PC-3 (cell line): ENCODE results near the gene MYO9A. TPM values are rescaled to one million over a fixed set of nuclear protein-coding genes. Genes with fewer than 3 reads are reported as not detected.
A peak's percentile ranks its signal among the peaks of the same experiment; 100 is the strongest.

Source experiments
- ATAC-seq: fragments of 200-7000 bp; cut with Tn5 transposase; 2 replicates; pipeline ENCODE4 v1.9.1; 2020; ENCODE audit warnings: mild to moderate bottlenecking, moderate library complexity
- BruUV-seq: library from RNA; stranded (reverse); fragments of 400-500 nt; replicated peaks from 2 replicates; lab custom pipeline; 2021; lab: Mats Ljungman, UMichigan
- CTCF ChIA-PET: fragments of 300-600 bp; sonication (Branson Sonifier 250); formaldehyde crosslinking; loops from one replicate; lab custom pipeline; 2022; ENCODE audit warnings: antibody characterized with exemption; lab: Charles Lee
- POLR2A ChIA-PET: fragments of 300-600 bp; sonication (Branson Sonifier 250); formaldehyde crosslinking; loops from one replicate; lab custom pipeline; 2022; ENCODE audit warnings: antibody characterized with exemption; ENCODE audit not compliant: unreplicated experiment; lab: Charles Lee
- DNase-seq: peaks from one replicate; pipeline ENCODE4 v3.0.0-alpha.2; 2015
- H2AFZ ChIP-seq: fragments of 300-600 bp; sonication (generic); 2 replicates; pipeline ENCODE4 v1.6.0; 2016; ENCODE audit warnings: antibody characterized with exemption, low read length
- H3F3A ChIP-seq: fragments of 300-600 bp; sonication (generic); one replicate; pipeline ENCODE4 v1.6.0; 2017; ENCODE audit warnings: antibody characterized with exemption, low read length, control low read depth, mild to moderate bottlenecking; ENCODE audit not compliant: unreplicated experiment
- H3K27ac ChIP-seq: fragments of 300-600 bp; sonication (generic); 2 replicates; pipeline ENCODE4 v1.5.1; 2016; ENCODE audit warnings: mild to moderate bottlenecking, low read length
- H3K27me3 ChIP-seq: fragments of 300-600 bp; sonication (generic); 2 replicates; pipeline ENCODE4 v1.6.1; 2016; ENCODE audit warnings: low read length, mixed read lengths
- H3K36me3 ChIP-seq: fragments of 300-600 bp; sonication (generic); 2 replicates; pipeline ENCODE4 v1.6.1; 2016; ENCODE audit warnings: low read depth, mixed run types, low read length, mixed read lengths
- H3K4me1 ChIP-seq: fragments of 300-600 bp; sonication (generic); 2 replicates; pipeline ENCODE4 v1.5.1; 2016; ENCODE audit warnings: low read length; ENCODE audit not compliant: insufficient read depth
- H3K4me2 ChIP-seq: fragments of 300-600 bp; sonication (generic); 2 replicates; pipeline ENCODE4 v1.6.0; 2016; ENCODE audit warnings: low read length
- H3K4me3 ChIP-seq: fragments of 300-600 bp; sonication (generic); 2 replicates; pipeline ENCODE4 v1.5.1; 2016; ENCODE audit warnings: mild to moderate bottlenecking, low read length, mixed read lengths
- H3K79me2 ChIP-seq: fragments of 300-600 bp; sonication (generic); 2 replicates; pipeline ENCODE4 v1.6.1; 2017; ENCODE audit warnings: low read length, mixed read lengths
- H3K9ac ChIP-seq: fragments of 300-600 bp; sonication (generic); 2 replicates; pipeline ENCODE4 v1.6.0; 2016; ENCODE audit warnings: mild to moderate bottlenecking, low read length
- H3K9me2 ChIP-seq: fragments of 300-600 bp; sonication (generic); replicated peaks from 2 replicates; pipeline ENCODE4 v1.6.1; 2016; ENCODE audit warnings: mixed run types, low read length, mixed read lengths
- H3K9me3 ChIP-seq: fragments of 300-600 bp; sonication (generic); 2 replicates; pipeline ENCODE4 v1.6.1; 2016; ENCODE audit warnings: low read length, mixed read lengths
- H4K20me1 ChIP-seq: fragments of 300-600 bp; sonication (generic); 2 replicates; pipeline ENCODE4 v1.6.1; 2016; ENCODE audit warnings: low read length, mixed read lengths
- EZH2 ChIP-seq: fragments of 300-600 bp; sonication (generic); IDR thresholded peaks from one replicate; pipeline ENCODE4 v1.6.1; 2017; ENCODE audit warnings: antibody characterized with exemption, mild to moderate bottlenecking, low read length; ENCODE audit not compliant: unreplicated experiment
- EZH2phosphoT487 ChIP-seq: fragments of 300-600 bp; sonication (generic); IDR thresholded peaks from 2 replicates; pipeline ENCODE4 v1.6.1; 2018; ENCODE audit warnings: mild to moderate bottlenecking, antibody characterized with exemption, low read length, borderline replicate concordance
- intact Hi-C: fragments of 100-400 bp; cut with micrococcal nuclease; formaldehyde crosslinking; loops from 2 replicates; pipeline ENCODE4 v1.9.0; 2023
- total RNA-seq: library from RNA; depleted of rRNA; stranded (reverse); fragments of >200 nt; gene quantifications from 2 replicates; pipeline ENCODE4 v1.2.3, GENCODE V29; 2014
- TF ChIP-seq, protein P1 (sequence below): fragments of 300-600 bp; sonication (generic); conservative IDR thresholded peaks from 2 replicates; pipeline ENCODE4 v1.5.1; 2017; ENCODE audit warnings: antibody characterized with exemption, low read depth, mild to moderate bottlenecking, low read length

Gene MYO9A
- total RNA-seq, 1 experiment from 2014 or later: 18.3 TPM

DNA sequence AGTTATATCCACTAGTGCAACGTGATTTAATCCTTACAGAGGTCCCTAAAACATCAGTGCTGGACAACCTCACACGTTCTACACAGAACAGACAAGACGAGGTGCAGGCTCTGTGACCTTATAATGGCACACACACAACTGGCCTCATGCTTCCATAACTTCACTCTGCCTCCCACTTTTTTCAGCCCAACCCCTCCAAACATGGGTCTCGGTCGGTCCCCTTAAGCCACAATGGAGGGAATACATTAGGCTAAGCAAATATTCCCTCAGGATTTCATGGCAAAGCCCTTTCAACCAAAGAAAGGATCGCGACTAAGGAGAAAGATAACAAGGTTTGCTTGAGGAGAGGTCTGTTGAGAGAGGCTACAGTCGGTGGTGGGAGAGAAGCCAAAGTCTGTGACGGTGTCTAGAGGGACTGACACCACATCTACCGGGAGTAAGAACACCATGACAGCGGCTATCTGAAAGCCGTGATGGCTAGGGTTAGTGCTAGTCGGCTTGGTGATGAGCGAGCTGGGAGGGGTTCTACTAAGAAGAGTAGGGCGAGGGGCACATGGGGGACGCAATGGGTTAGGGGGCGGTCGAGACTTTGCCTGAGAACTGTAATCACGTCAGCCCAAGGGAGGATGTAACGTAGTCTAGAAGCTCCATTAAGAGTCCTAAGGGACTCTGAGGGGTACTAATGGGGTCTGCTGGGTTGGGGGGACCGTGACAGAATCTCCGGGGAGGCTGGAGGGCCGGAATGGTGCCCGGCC lies 1.0 kb downstream of the MYO9A start:
- Histone ChIP-seq H3K9ac (peak overlapping the region; percentile 73), H3K9me3 (no peaks in the 10 kb centered on the region), H3K4me1 (peaks cover 10% of the 10 kb centered on the region; the same call in 1 of the 2 replicates), H3K4me3 (peak overlapping the region; percentile 78), H2AFZ (peak overlapping the region; percentile 97), H3K9me2 (no peaks in the 10 kb centered on the region), H3K27me3 (no peaks in the 10 kb centered on the region), H4K20me1 (0 out of 2 replicates have a peak, but pooled peaks cover 4% of the 10 kb centered on the region), H3F3A (no peaks in the 10 kb centered on the region), H3K36me3 (no peaks in the 10 kb centered on the region), H3K4me2 (peak overlapping the region; percentile 97), H3K27ac (no peak overlapping the region), H3K79me2 (peaks cover 40% of the 10 kb centered on the region)
- TF ChIP-seq, protein P1, sequence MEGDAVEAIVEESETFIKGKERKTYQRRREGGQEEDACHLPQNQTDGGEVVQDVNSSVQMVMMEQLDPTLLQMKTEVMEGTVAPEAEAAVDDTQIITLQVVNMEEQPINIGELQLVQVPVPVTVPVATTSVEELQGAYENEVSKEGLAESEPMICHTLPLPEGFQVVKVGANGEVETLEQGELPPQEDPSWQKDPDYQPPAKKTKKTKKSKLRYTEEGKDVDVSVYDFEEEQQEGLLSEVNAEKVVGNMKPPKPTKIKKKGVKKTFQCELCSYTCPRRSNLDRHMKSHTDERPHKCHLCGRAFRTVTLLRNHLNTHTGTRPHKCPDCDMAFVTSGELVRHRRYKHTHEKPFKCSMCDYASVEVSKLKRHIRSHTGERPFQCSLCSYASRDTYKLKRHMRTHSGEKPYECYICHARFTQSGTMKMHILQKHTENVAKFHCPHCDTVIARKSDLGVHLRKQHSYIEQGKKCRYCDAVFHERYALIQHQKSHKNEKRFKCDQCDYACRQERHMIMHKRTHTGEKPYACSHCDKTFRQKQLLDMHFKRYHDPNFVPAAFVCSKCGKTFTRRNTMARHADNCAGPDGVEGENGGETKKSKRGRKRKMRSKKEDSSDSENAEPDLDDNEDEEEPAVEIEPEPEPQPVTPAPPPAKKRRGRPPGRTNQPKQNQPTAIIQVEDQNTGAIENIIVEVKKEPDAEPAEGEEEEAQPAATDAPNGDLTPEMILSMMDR: no peak
- TF ChIP-seq EZH2 (no peak), EZH2phosphoT487 (no peak)
- intact Hi-C loops: loop anchor here (10.0 kb wide), 1 partner anchor 82 kb away; no protein-coding TSS in a partner anchor
- peak; percentile 19 for DNase-seq
- BruUV-seq: TSS peak; percentile 31
- ChIA-PET POLR2A (no interaction called here), CTCF (interaction anchor here (0.5 kb wide), 1 partner anchor 373 kb away, joined by 5 read pairs; no protein-coding TSS in a partner anchor)
- peak; percentile 16 for ATAC-seq

DNA sequence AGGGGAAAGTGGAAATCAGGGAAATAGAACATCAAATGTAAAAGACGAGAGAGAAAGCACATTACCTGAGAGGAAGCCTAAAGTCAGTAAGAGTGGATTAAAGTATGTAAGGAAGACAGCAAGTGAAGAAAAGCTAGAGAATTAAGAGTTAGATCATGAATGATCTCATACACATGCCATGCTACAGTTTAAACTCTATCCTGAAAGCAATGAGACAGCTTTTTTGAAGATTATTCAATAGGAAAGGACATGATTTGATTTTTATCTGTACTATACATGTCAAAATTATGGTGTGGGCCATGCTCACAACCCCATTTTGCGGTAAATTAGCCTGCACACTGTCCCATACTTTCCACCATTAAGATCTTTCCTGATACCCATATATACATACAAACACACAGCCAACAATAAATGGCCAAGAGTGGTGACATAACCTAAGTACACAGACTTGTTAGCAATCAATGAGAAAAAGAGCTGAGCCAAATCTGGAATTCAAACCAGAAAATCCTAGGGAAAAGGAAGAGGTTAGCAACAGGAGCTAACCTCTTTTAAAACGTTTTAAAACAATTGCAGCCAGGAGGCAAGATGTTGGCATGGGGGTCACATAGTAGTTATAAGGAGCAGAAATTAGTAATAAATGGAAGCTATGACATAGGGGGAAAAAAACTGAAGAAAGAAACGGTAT lies 4.5 kb downstream of the MYO9A start:
- Histone ChIP-seq H3K9me2 (no peaks in the 10 kb centered on the region), H3K27me3 (no peaks in the 10 kb centered on the region), H4K20me1 (0 out of 2 replicates have a peak, but pooled peaks cover 4% of the 10 kb centered on the region), H3K9me3 (no peaks in the 10 kb centered on the region), H3K79me2 (peaks cover 51% of the 10 kb centered on the region), H3K4me1 (peaks cover 8% of the 10 kb centered on the region; the same call in 1 of the 2 replicates), H3K4me3 (no peak overlapping the region), H2AFZ (no peak overlapping the region), H3K9ac (no peak overlapping the region), H3K36me3 (no peaks in the 10 kb centered on the region), H3F3A (no peaks in the 10 kb centered on the region), H3K27ac (no peak overlapping the region), H3K4me2 (no peak overlapping the region)
- intact Hi-C loops: loop anchor here (10.0 kb wide), 1 partner anchor 79 kb away; no protein-coding TSS in a partner anchor
- DNase-seq (no peak), ATAC-seq (no peak)
- BruUV-seq: no TSS peak
- POLR2A ChIA-PET: no interaction called here
- TF ChIP-seq, protein P1: no peak
- CTCF ChIA-PET: no interaction called here

DNA sequence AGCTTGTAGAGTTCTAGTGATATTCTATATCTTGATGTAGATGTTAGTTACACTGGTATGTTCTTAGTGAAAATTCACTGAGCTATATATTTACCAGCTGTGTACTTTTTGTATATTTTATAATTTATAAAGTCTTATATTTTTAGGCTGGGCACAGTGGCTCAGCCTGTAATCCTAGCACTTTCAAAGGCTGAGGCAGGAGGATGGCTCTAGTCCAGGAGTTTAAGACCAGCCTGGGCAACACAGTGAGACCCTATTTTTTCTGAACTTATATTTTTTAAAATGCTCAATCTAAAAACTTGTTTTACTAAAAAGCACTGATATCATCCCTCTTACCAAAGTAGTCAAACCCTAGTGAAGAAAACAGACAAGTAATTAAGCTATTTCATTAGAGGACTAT lies 5.1 kb downstream of the MYO9A start:
- TF ChIP-seq EZH2: no peak
- TF ChIP-seq, protein P1: no peak
- no peak for TF ChIP-seq EZH2phosphoT487
- H4K20me1 ChIP-seq: 0 out of 2 replicates have a peak, but pooled peaks cover 8% of the 10 kb centered on the region

More for the DNA sequence above, 5.1 kb downstream of the MYO9A start:
- no peaks in the 10 kb centered on the region for H3K9me2 ChIP-seq
- H3K9ac ChIP-seq: no peak overlapping the region
- H3K4me3 ChIP-seq: no peak overlapping the region
- H3K27me3 ChIP-seq: no peaks in the 10 kb centered on the region
- no peak for ATAC-seq
- no TSS peak for BruUV-seq
- no peaks in the 10 kb centered on the region for H3K36me3 ChIP-seq
- H3K4me1 ChIP-seq: peaks cover 8% of the 10 kb centered on the region; the same call in 1 of the 2 replicates
- no peaks in the 10 kb centered on the region for H3F3A ChIP-seq
- peaks cover 56% of the 10 kb centered on the region for H3K79me2 ChIP-seq
- H3K9me3 ChIP-seq: no peaks in the 10 kb centered on the region
- no peak overlapping the region for H3K27ac ChIP-seq
- no peak overlapping the region for H3K4me2 ChIP-seq
- POLR2A ChIA-PET: no interaction called here
- no peak overlapping the region for H2AFZ ChIP-seq
- CTCF ChIA-PET: no interaction called here
- no peak for DNase-seq
- intact Hi-C loops: loop anchor here (10.0 kb wide), 1 partner anchor 78 kb away; no protein-coding TSS in a partner anchor
